Cardiac muscle cell (in vitro differentiated cells and primary cell): Measurements from ENCODE around the gene L3MBTL4. TPM values are rescaled to one million over a fixed set of nuclear protein-coding genes. Genes with fewer than 3 reads are reported as not detected.

Experiments
- DNase-seq, 2 donors: peaks; one replicate each; pipeline versions ENCODE4 v3.0.0 to v3.0.0-alpha.2; 2010 to 2017; ENCODE audit warnings: low read depth in 1 of 2, low spot score in 1 of 2
- H3K27ac ChIP-seq: fragments of 200-600 bp; sonication (generic); 2 replicates; pipeline ENCODE4 v1.5.1; 2016
- H3K27me3 ChIP-seq: fragments of 200-600 bp; sonication (generic); 2 replicates; pipeline ENCODE4 v1.6.0; 2016; ENCODE audit warnings: control low read depth
- H3K36me3 ChIP-seq: fragments of 200-600 bp; sonication (generic); 2 replicates; pipeline ENCODE4 v1.5.1; 2016; ENCODE audit warnings: control low read depth
- H3K4me1 ChIP-seq: fragments of 200-600 bp; sonication (generic); 2 replicates; pipeline ENCODE4 v1.8.1; 2017; ENCODE audit warnings: low read depth, mild to moderate bottlenecking, mixed run types
- H3K4me3 ChIP-seq: fragments of 200-600 bp; sonication (generic); 2 replicates; pipeline ENCODE4 v1.5.1; 2016; ENCODE audit warnings: mild to moderate bottlenecking
- H3K9me3 ChIP-seq: fragments of 200-600 bp; sonication (generic); 2 replicates; pipeline ENCODE4 v1.5.1; 2017; ENCODE audit warnings: low read depth, mild to moderate bottlenecking, control low read depth
- CTCF ChIP-seq: IDR thresholded peaks from 2 replicates; pipeline ENCODE4 v1.5.1; 2012; ENCODE audit warnings: low read depth, mild to moderate bottlenecking, low read length
- polyA plus RNA-seq: library from polyadenylated mRNA; unstranded; fragments of >200 nt; fragmentation: Nextera tagmentation; extraction: Ambion mirVana; gene quantifications from 2 replicates; pipeline ENCODE4 v1.2.1, GENCODE V29; 2016
- total RNA-seq: library from RNA; depleted of rRNA; stranded (reverse); fragments of >200 nt; gene quantifications from 2 replicates; pipeline ENCODE4 v1.2.3, GENCODE V29; 2016

Gene L3MBTL4
- total and polyA plus RNA-seq, 2 experiments from 2014 or later, result 4.4 to 7.7 TPM

GRCh38 chr18:6437937-6438818 is 23.5 kb upstream of the L3MBTL4 start:
- DNase-seq, result no peak
- no peaks in the 10 kb centered on the region for H3K9me3 ChIP-seq
- H3K27ac ChIP-seq, result no peak overlapping the region
- H3K4me3 ChIP-seq, result no peak overlapping the region
- H3K36me3 ChIP-seq, result no peaks in the 10 kb centered on the region
- no peaks in the 10 kb centered on the region for H3K27me3 ChIP-seq
- peaks cover 6% of the 10 kb centered on the region for H3K4me1 ChIP-seq
- TF ChIP-seq CTCF, result no peak

GRCh38 chr18:6435731-6436130 is 21.0 kb upstream of the L3MBTL4 start:
- no peak for DNase-seq
- H3K36me3 ChIP-seq, result no peaks in the 10 kb centered on the region
- no peaks in the 10 kb centered on the region for H3K9me3 ChIP-seq
- peaks cover 9% of the 10 kb centered on the region for H3K4me1 ChIP-seq
- no peak overlapping the region for H3K27ac ChIP-seq
- no peak for TF ChIP-seq CTCF
- no peak overlapping the region for H3K4me3 ChIP-seq
- no peaks in the 10 kb centered on the region for H3K27me3 ChIP-seq

- H3K27me3 ChIP-seq, result no peaks in the 10 kb centered on the region
- no peak for TF ChIP-seq CTCF
- H3K27ac ChIP-seq, result no peak overlapping the region
- H3K9me3 ChIP-seq, result no peaks in the 10 kb centered on the region
- no peaks in the 10 kb centered on the region for H3K36me3 ChIP-seq
- H3K4me3 ChIP-seq, result no peak overlapping the region
- DNase-seq, result no peak
- peaks cover 15% of the 10 kb centered on the region for H3K4me1 ChIP-seq
Measured at GRCh38 chr18:6434987-6435709, 20.4 kb upstream of the L3MBTL4 start.

- Histone ChIP-seq H3K4me3 (no peak overlapping the region), H3K36me3 (no peaks in the 10 kb centered on the region), H3K27ac (no peak overlapping the region), H3K27me3 (no peaks in the 10 kb centered on the region), H3K9me3 (no peaks in the 10 kb centered on the region), H3K4me1 (peaks cover 21% of the 10 kb centered on the region)
- TF ChIP-seq CTCF, result no peak
- no peak for DNase-seq
Measured at GRCh38 chr18:6434481-6434880, 19.8 kb upstream of the L3MBTL4 start.

- H3K27me3 ChIP-seq, result no peaks in the 10 kb centered on the region
- H3K4me3 ChIP-seq, result no peak overlapping the region
- no peaks in the 10 kb centered on the region for H3K36me3 ChIP-seq
- no peaks in the 10 kb centered on the region for H3K9me3 ChIP-seq
- DNase-seq, result no peak
- TF ChIP-seq CTCF, result no peak
- peaks cover 31% of the 10 kb centered on the region for H3K4me1 ChIP-seq
- no peak overlapping the region for H3K27ac ChIP-seq
Measured at GRCh38 chr18:6431659-6432318, 17.1 kb upstream of the L3MBTL4 start.
